Femur (tissue), 1 donor: ENCODE results near the gene SNAPC3.
"Not testable (repeated sequence)": the region's sequence is repeated elsewhere in the genome, so short reads cannot be mapped to it uniquely, and the experiment has no call there.

Source experiments
- DNase-seq: peaks from one replicate; pipeline ENCODE4 v3.0.0-alpha.2; 2017

The SNAPC3 gene

GRCh38 chr9:15422372-15423230, at the start of gene SNAPC3:
Gene SNAPC3 (plus strand): TSS chr9:15422876. CDS start chr9:15422880, 4 bp downstream.
- DNase-seq: peak; percentile 97

GRCh38 chr9:15373881-15374280, 48.8 kb upstream of the SNAPC3 start:
- DNase-seq: no peak

- no peak for DNase-seq
These were observed 48.4 kb upstream of the SNAPC3 start for GRCh38 chr9:15374310-15374709.

- no peak for DNase-seq
These were observed 47.9 kb upstream of the SNAPC3 start for GRCh38 chr9:15374825-15375224.

- DNase-seq: no peak
These were observed 44.8 kb upstream of the SNAPC3 start for GRCh38 chr9:15377625-15378540.

GRCh38 chr9:15379317-15379716, 43.4 kb upstream of the SNAPC3 start:
- DNase-seq: not testable (repeated sequence)

GRCh38 chr9:15379888-15380287, 42.8 kb upstream of the SNAPC3 start:
- not testable (repeated sequence) for DNase-seq

GRCh38 chr9:15381491-15381890, 41.2 kb upstream of the SNAPC3 start:
- no peak for DNase-seq

- no peak for DNase-seq
These were observed 36.2 kb upstream of the SNAPC3 start for GRCh38 chr9:15386465-15386864.

GRCh38 chr9:15389173-15389572, 33.5 kb upstream of the SNAPC3 start:
- DNase-seq: no peak

- DNase-seq: no peak
These were observed 33.0 kb upstream of the SNAPC3 start for GRCh38 chr9:15389631-15390030.

- no peak for DNase-seq
These were observed 32.5 kb upstream of the SNAPC3 start for GRCh38 chr9:15390201-15390600.

- DNase-seq: no peak
These were observed 30.3 kb upstream of the SNAPC3 start for GRCh38 chr9:15392363-15392762.

- DNase-seq: no peak
These were observed 22.3 kb upstream of the SNAPC3 start for GRCh38 chr9:15400281-15400941.

GRCh38 chr9:15401266-15401665, 21.4 kb upstream of the SNAPC3 start:
- DNase-seq: no peak

- DNase-seq: no peak
These were observed 19.5 kb upstream of the SNAPC3 start for GRCh38 chr9:15403155-15403554.

- no peak for DNase-seq
These were observed 18.5 kb upstream of the SNAPC3 start for GRCh38 chr9:15404171-15404570.

- DNase-seq: peak; percentile 30
These were observed 5.8 kb upstream of the SNAPC3 start for GRCh38 chr9:15416880-15417279.

- no peak for DNase-seq
These were observed 5.0 kb upstream of the SNAPC3 start for GRCh38 chr9:15417626-15418025.

GRCh38 chr9:15420796-15421195, 1.9 kb upstream of the SNAPC3 start:
- no peak for DNase-seq

- no peak for DNase-seq
These were observed 1.1 kb upstream of the SNAPC3 start for GRCh38 chr9:15421532-15421931.

GRCh38 chr9:15421990-15422371, 695 bp upstream of the SNAPC3 start:
- DNase-seq: no peak
